Lower leg skin (tissue), 3 donors: ENCODE data around the gene MEIKIN.

Experiments
- CTCF ChIP-seq, 3 donors: fragments of 450-650 bp; IDR thresholded peaks; one replicate each; pipeline ENCODE4 v1.5.1; 2016; ENCODE audit warnings: antibody characterized with exemption in 3 of 3, mild to moderate bottlenecking in 3 of 3, moderate library complexity in 2 of 3
- POLR2A ChIP-seq, 2 donors: fragments of 450-650 bp; IDR thresholded peaks; one replicate each; pipeline ENCODE4 v1.6.1; 2016 to 2017; ENCODE audit warnings: antibody characterized with exemption in 2 of 2, mild to moderate bottlenecking in 1 of 2, moderate library complexity in 1 of 2

GRCh38 chr5:131947445-131947844 is 2.0 kb upstream of the MEIKIN start:
- TF ChIP-seq CTCF (IDR thresholded peaks at IDR 0.05) (no peak), POLR2A (IDR thresholded peaks at IDR 0.05) (no peak)
